GM12878 (cell line): Measurements from ENCODE around the gene CPVL. TPM values are rescaled to one million over a fixed set of nuclear protein-coding genes. Genes with fewer than 3 reads are reported as not detected.
A peak's percentile ranks its signal among the peaks of the same experiment; 100 is the strongest.

Source experiments
- ASH2L ChIP-seq: fragments of 300-600, 200-600 bp; sonication (generic); IDR thresholded peaks from 2 replicates; pipeline ENCODE4 v1.6.1; 2017; ENCODE audit warnings: low read depth, mild to moderate bottlenecking, borderline replicate concordance
- CBFB ChIP-seq: IDR thresholded peaks from 2 replicates; pipeline ENCODE4 v1.6.1; 2016; ENCODE audit warnings: antibody characterized with exemption, low read depth
- CHD4 ChIP-seq: fragments of 200-600 bp; sonication (generic); IDR thresholded peaks from 2 replicates; pipeline ENCODE4 v1.6.1; 2016; ENCODE audit warnings: mild to moderate bottlenecking
- HDAC6 ChIP-seq: fragments of 200-600 bp; sonication (generic); IDR thresholded peaks from one replicate; pipeline ENCODE4 v1.8.0; 2017; ENCODE audit warnings: antibody characterized with exemption; ENCODE audit not compliant: unreplicated experiment
- PRDM15 ChIP-seq: fragments of 450-650 bp; formaldehyde crosslinking; IDR thresholded peaks from 2 replicates; pipeline ENCODE4 v1.4.0; 2020; ENCODE audit warnings: mild to moderate bottlenecking, moderate library complexity
- SMAD5 ChIP-seq: IDR thresholded peaks from 2 replicates; pipeline ENCODE4 v1.6.1; 2016; ENCODE audit warnings: antibody characterized with exemption, low read depth
- SMARCA5 ChIP-seq: fragments of 450-650 bp; IDR thresholded peaks from 2 replicates; pipeline ENCODE4 v1.6.1; 2017; ENCODE audit warnings: mild to moderate bottlenecking
- SUZ12 ChIP-seq: fragments of 200-600 bp; sonication (generic); IDR thresholded peaks from one replicate; pipeline ENCODE4 v1.6.1; 2018; ENCODE audit warnings: antibody characterized with exemption, mild to moderate bottlenecking; ENCODE audit not compliant: unreplicated experiment
- ZBTB4 ChIP-seq: fragments of 450-650 bp; formaldehyde crosslinking; IDR thresholded peaks from 2 replicates; pipeline ENCODE4 v1.4.0; 2022; ENCODE audit warnings: mild to moderate bottlenecking, moderate library complexity
- ZNF622 ChIP-seq: fragments of 450-650 bp; IDR thresholded peaks from 2 replicates; pipeline ENCODE4 v1.6.1; 2017; ENCODE audit warnings: mild to moderate bottlenecking, inconsistent platforms
- polyA plus RNA-seq, 11 experiments: library from polyadenylated mRNA; depleted of rRNA in 4 of 11; unstranded in 6 of 11; stranded (reverse) in 5 of 11; fragments of >200 nt; fragmentation: Nextera tagmentation in 4 of 11; fragmentation: Illumina TruSeq in 1 of 11; extraction: Ambion mirVana in 4 of 11; extraction: Trizol in 1 of 11; gene quantifications; 1 replicate in 1 of 11; 2 replicates in 10 of 11; pipeline versions ENCODE4 v1.2.1 to v1.2.3, GENCODE V29; 2011 to 2016; ENCODE audit warnings: inconsistent platforms in 2 of 11, missing spikeins in 2 of 11, low read depth in 1 of 11
- total RNA-seq, 4 experiments: library from RNA; depleted of rRNA in 3 of 4; stranded (reverse); fragments of >200 nt in 3 of 4; fragmentation: Illumina TruSeq in 1 of 4; extraction: Trizol in 1 of 4; gene quantifications; 2 replicates each; pipeline versions ENCODE4 v1.2.1 to v1.2.3, GENCODE V29; 2013 to 2021

Gene CPVL
- total and polyA plus RNA-seq, 10 of the 15 experiments (the other 5 are each of a cell fraction or from before 2014, with no cell fraction given), result 0.59 TPM; not detected in 9

DNA sequence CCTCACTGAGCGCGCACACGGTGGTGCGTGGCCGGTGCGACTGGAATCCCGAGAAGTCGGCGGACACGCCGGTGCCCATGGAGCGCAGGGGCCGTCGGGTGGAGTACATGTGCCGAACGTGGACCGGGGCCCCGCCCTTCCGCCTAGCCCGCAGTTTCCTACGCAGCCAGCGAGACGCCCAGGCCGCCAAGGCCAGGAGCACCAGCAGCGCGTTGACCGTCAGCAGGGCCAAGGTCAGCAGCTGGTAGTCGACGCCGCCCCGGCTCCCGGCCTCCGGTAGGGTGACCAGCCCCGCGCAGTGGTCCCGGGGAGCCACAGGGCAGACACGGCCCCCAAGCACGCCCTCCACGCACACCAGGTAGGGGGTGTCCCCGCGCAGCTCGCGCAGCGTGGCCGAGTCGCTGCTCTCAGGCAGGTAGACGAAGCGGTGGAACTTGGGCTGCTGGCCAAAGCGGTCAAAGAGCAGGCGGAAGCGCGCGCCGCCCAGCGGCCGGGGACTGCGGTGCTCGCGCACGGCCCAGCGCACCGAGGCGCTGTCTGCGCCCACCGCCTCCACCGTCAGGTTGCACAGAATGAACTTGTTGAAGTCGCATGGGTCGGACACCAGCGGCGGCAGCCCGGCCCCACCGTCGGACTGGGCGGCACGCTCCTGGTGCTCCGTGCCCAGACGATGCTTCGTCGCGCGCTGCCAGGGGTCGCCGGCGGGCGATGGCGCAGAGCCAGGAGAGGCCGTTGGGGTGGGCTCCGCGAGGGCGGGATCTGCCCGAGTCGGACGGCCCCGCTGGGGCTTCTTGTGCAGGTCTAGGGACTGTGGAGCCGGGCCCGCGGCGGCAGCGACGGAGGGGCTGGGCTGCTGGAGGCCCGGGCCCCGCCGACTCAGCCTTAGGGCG, 190.4 kb downstream of the CPVL start (continued):
- TF ChIP-seq ZBTB4 (CRISPR knock-in tag) (no peak), CHD4 (no peak), CBFB (no peak), SMARCA5 (no peak), SUZ12 (peak; percentile 58), PRDM15 (no peak), HDAC6 (peak; percentile 12), ZNF622 (no peak), SMAD5 (no peak), ASH2L (no peak)
